Gastroesophageal sphincter (tissue), 4 donors: ENCODE data around the gene CTNNA2. TPM values are rescaled to one million over a fixed set of nuclear protein-coding genes. Genes with fewer than 3 reads are reported as not detected.

ENCODE experiments used
- ATAC-seq: fragments of 150-250 bp; one replicate; pipeline ENCODE4 v1.9.1; 2016; ENCODE audit warnings: mild to moderate bottlenecking, moderate library complexity
- H3K27ac ChIP-seq, 4 donors: fragments of 200-600 bp; sonication (generic) in 3 of 4; 1 replicate in 3 of 4; 2 replicates in 1 of 4; pipeline ENCODE4 v1.5.1; 2016 to 2019
- H3K27me3 ChIP-seq: fragments of 200-600 bp; sonication (generic); one replicate; pipeline ENCODE4 v1.5.1; 2019
- H3K36me3 ChIP-seq, 2 donors: fragments of 200-600 bp; sonication (generic); one replicate each; pipeline ENCODE4 v1.5.1; 2019; ENCODE audit warnings: control low read depth in 1 of 2
- H3K4me1 ChIP-seq, 3 donors: fragments of 200-600 bp; sonication (generic); 1 replicate in 2 of 3; 2 replicates in 1 of 3; pipeline ENCODE4 v1.5.1; 2016 to 2019; ENCODE audit warnings: control low read depth in 2 of 3
- H3K4me3 ChIP-seq, 2 donors: fragments of 200-600 bp; sonication (generic); one replicate each; pipeline ENCODE4 v1.5.1; 2019; ENCODE audit warnings: mild to moderate bottlenecking in 1 of 2, moderate library complexity in 1 of 2
- H3K9me3 ChIP-seq, 3 donors: fragments of 200-600 bp; sonication (generic); one replicate each; pipeline ENCODE4 v1.5.1; 2017 to 2019; ENCODE audit warnings: control low read depth in 2 of 3
- CTCF ChIP-seq, 4 experiments: fragments of 200-600 bp in 2 of 4; fragments of 450-650 bp in 2 of 4; sonication (generic) in 1 of 4; IDR thresholded peaks; one replicate each; pipeline ENCODE4 v1.5.1; 2017 to 2019; ENCODE audit warnings: antibody characterized with exemption in 4 of 4, mild to moderate bottlenecking in 2 of 4, moderate library complexity in 2 of 4
- EP300 ChIP-seq: sonication (generic); formaldehyde crosslinking; IDR thresholded peaks from one replicate; pipeline ENCODE4 v1.6.1; 2017; ENCODE audit warnings: antibody characterized with exemption, mild to moderate bottlenecking
- POLR2A ChIP-seq, 2 donors: fragments of 450-650 bp; IDR thresholded peaks; one replicate each; pipeline ENCODE4 v1.6.1; 2017; ENCODE audit warnings: antibody characterized with exemption in 2 of 2, mild to moderate bottlenecking in 2 of 2, moderate library complexity in 1 of 2
- POLR2AphosphoS5 ChIP-seq: sonication (generic); formaldehyde crosslinking; IDR thresholded peaks from one replicate; pipeline ENCODE4 v1.6.1; 2017; ENCODE audit warnings: antibody characterized with exemption
- WGBS, 2 donors: methylation state at CpG; one replicate each; pipeline ENCODE4 v1.1.5; 2018; ENCODE audit warnings: low coverage in 1 of 2; 5-methylcytosine and 5-hydroxymethylcytosine counted together
- total RNA-seq, 4 donors: library from RNA; depleted of rRNA; stranded (reverse); fragments of >200 nt; gene quantifications; one replicate each; pipeline ENCODE4 v1.1.0, GENCODE V29; 2016

Gene CTNNA2
- total RNA-seq, 4 donors from 2014 or later: 0.15 to 4.2 (median 0.68) TPM

GRCh38 chr2:79929624-79930023 is 416.8 kb downstream of the CTNNA2 start:
- Histone ChIP-seq H3K9me3 (no peaks in the 10 kb centered on the region), H3K27ac (no peak overlapping the region), H3K4me3 (no peak overlapping the region), H3K36me3 (no peaks in the 10 kb centered on the region), H3K27me3 (peaks cover 4% of the 10 kb centered on the region), H3K4me1 (no peaks in the 10 kb centered on the region)
- TF ChIP-seq EP300 (no peak), POLR2A (IDR thresholded peaks at IDR 0.05) (no peak), CTCF (IDR thresholded peaks at IDR 0.05) (no peak), POLR2AphosphoS5 (no peak)
- 69 to 73% methylated on average over 2 to 3 of the region's 3 CpGs for WGBS, 2 donors
- ATAC-seq: no peak

- no peak for TF ChIP-seq POLR2A (IDR thresholded peaks at IDR 0.05)
- no peak for TF ChIP-seq POLR2AphosphoS5
- no peak for TF ChIP-seq EP300
- no peak for TF ChIP-seq CTCF (IDR thresholded peaks at IDR 0.05)
- Histone ChIP-seq H3K36me3 (no peaks in the 10 kb centered on the region), H3K27ac (no peak overlapping the region), H3K9me3 (no peaks in the 10 kb centered on the region), H3K27me3 (peaks cover 11% of the 10 kb centered on the region), H3K4me3 (no peak overlapping the region), H3K4me1 (peaks cover 0 to 5% (median 0%) of the 10 kb centered on the region in 3 donors)
- ATAC-seq: no peak
- WGBS, 2 donors: 23 to 35% methylated on average over 5 of the region's 5 CpGs
Observed at GRCh38 chr2:79935046-79935732, 422.3 kb downstream of the CTNNA2 start.

- TF ChIP-seq CTCF (IDR thresholded peaks at IDR 0.05) (peak in 3 of 4 experiments; percentile 30 to 53 (median 41)), POLR2A (IDR thresholded peaks at IDR 0.05) (no peak)
- WGBS, 2 donors: 5 to 7% methylated on average over 9 of the region's 9 CpGs
Observed at GRCh38 chr2:79935771-79936657, 423.2 kb downstream of the CTNNA2 start.

GRCh38 chr2:79936715-79937114 is 423.9 kb downstream of the CTNNA2 start:
- WGBS, 2 donors: 93 to 100% methylated on average over 3 of the region's 3 CpGs
- no peak for ATAC-seq

More at GRCh38 chr2:79935771-79936657, 423.2 kb downstream of the CTNNA2 start:
- Histone ChIP-seq H3K4me3 (no peak overlapping the region), H3K4me1 (peaks cover 0 to 5% (median 0%) of the 10 kb centered on the region in 3 donors), H3K27me3 (peaks cover 11% of the 10 kb centered on the region), H3K27ac (no peak overlapping the region), H3K36me3 (no peaks in the 10 kb centered on the region), H3K9me3 (no peaks in the 10 kb centered on the region)
- ATAC-seq: no peak

More at GRCh38 chr2:79936715-79937114, 423.9 kb downstream of the CTNNA2 start:
- no peaks in the 10 kb centered on the region for H3K9me3 ChIP-seq
- peaks cover 11% of the 10 kb centered on the region for H3K27me3 ChIP-seq
- no peaks in the 10 kb centered on the region for H3K36me3 ChIP-seq
- no peak overlapping the region for H3K4me3 ChIP-seq
- TF ChIP-seq EP300: no peak
- no peak for TF ChIP-seq POLR2AphosphoS5
- no peak for TF ChIP-seq CTCF (IDR thresholded peaks at IDR 0.05)
- no peak for TF ChIP-seq POLR2A (IDR thresholded peaks at IDR 0.05)
- peaks cover 0 to 5% (median 0%) of the 10 kb centered on the region in 3 donors for H3K4me1 ChIP-seq
- no peak overlapping the region for H3K27ac ChIP-seq
